HEK293 (cell line): Measurements from ENCODE around the gene KIF26B.

ENCODE experiments used
- CTCF ChIA-PET: fragments of 350-600 bp; formaldehyde crosslinking; extraction: SDS; loops from one replicate; lab custom pipeline; 2021; ENCODE audit warnings: antibody characterized with exemption; lab: Yijun Ruan, JAX
- POLR2A ChIA-PET: fragments of 300-600 bp; formaldehyde crosslinking; extraction: SDS; loops from one replicate; lab custom pipeline; 2020; ENCODE audit warnings: antibody characterized with exemption, inconsistent platforms; lab: Yijun Ruan, JAX
- H3K27ac ChIP-seq: fragments of 200-500 bp; sonication (Bioruptor generic); 2 replicates; pipeline ENCODE4 v1.5.1; 2014; ENCODE audit warnings: low read depth, low read length, control low read depth, inconsistent platforms; ENCODE audit errors: extremely low read depth
- H3K36me3 ChIP-seq, 2 experiments: fragments of 200-500 bp in 1 of 2; sonication (Bioruptor generic) in 1 of 2; 1 replicate in 1 of 2; 2 replicates in 1 of 2; pipeline ENCODE4 v1.5.1; 2014 to 2017; ENCODE audit warnings: inconsistent platforms in 2 of 2, low read length in 2 of 2; ENCODE audit not compliant: control insufficient read depth in 2 of 2, insufficient read depth in 1 of 2
- H3K4me1 ChIP-seq: fragments of 200-500 bp; sonication (Bioruptor generic); 2 replicates; pipeline ENCODE4 v1.5.1; 2014; ENCODE audit warnings: mild to moderate bottlenecking, low read length, inconsistent platforms; ENCODE audit not compliant: control insufficient read depth, insufficient read depth
- H3K4me3 ChIP-seq: 2 replicates; pipeline ENCODE4 v1.5.1; 2011; ENCODE audit warnings: low read depth, mild to moderate bottlenecking, control low read depth, low read length, moderate library complexity
- H3K9me3 ChIP-seq: fragments of 200-500 bp; sonication (Bioruptor generic); 2 replicates; pipeline ENCODE4 v1.5.1; 2014; ENCODE audit warnings: low read depth, low read length, inconsistent platforms; ENCODE audit not compliant: control insufficient read depth, insufficient read depth
- BCL11B ChIP-seq: fragments of 450-650 bp; formaldehyde crosslinking; IDR thresholded peaks from 2 replicates; pipeline ENCODE4 v1.5.1; 2016; ENCODE audit warnings: low read depth, missing biosample characterization, missing genetic modification characterization
- GLIS2 ChIP-seq: fragments of 450-650 bp; formaldehyde crosslinking; IDR thresholded peaks from 2 replicates; pipeline ENCODE4 v1.5.1; 2016; ENCODE audit warnings: missing biosample characterization, missing genetic modification characterization
- OSR2 ChIP-seq: fragments of 450-650 bp; formaldehyde crosslinking; IDR thresholded peaks from 2 replicates; pipeline ENCODE4 v1.5.1; 2016; ENCODE audit warnings: missing biosample characterization, missing genetic modification characterization
- SP2 ChIP-seq: fragments of 450-650 bp; formaldehyde crosslinking; IDR thresholded peaks from 2 replicates; pipeline ENCODE4 v1.5.1; 2016; ENCODE audit warnings: missing biosample characterization, missing genetic modification characterization
- TCF7L2 ChIP-seq: IDR thresholded peaks from 2 replicates; pipeline ENCODE4 v1.6.1; 2011; ENCODE audit warnings: low read depth, mild to moderate bottlenecking, inconsistent platforms, low read length, moderate library complexity, borderline replicate concordance
- ZFP37 ChIP-seq: fragments of 450-650 bp; formaldehyde crosslinking; IDR thresholded peaks from 2 replicates; pipeline ENCODE4 v1.5.1; 2016; ENCODE audit warnings: missing biosample characterization, missing genetic modification characterization
- ZNF10 ChIP-seq: fragments of 450-650 bp; formaldehyde crosslinking; IDR thresholded peaks from 2 replicates; pipeline ENCODE4 v1.5.1; 2017; ENCODE audit warnings: missing biosample characterization, missing genetic modification characterization
- ZNF157 ChIP-seq: fragments of 450-650 bp; formaldehyde crosslinking; IDR thresholded peaks from 2 replicates; pipeline ENCODE4 v1.5.1; 2016; ENCODE audit warnings: missing biosample characterization, missing genetic modification characterization
- ZNF174 ChIP-seq: fragments of 450-650 bp; formaldehyde crosslinking; IDR thresholded peaks from 2 replicates; pipeline ENCODE4 v1.5.0; 2017; ENCODE audit warnings: missing biosample characterization, mild to moderate bottlenecking, missing genetic modification characterization
- ZNF521 ChIP-seq: fragments of 450-650 bp; formaldehyde crosslinking; IDR thresholded peaks from 2 replicates; pipeline ENCODE4 v1.5.1; 2017; ENCODE audit warnings: missing biosample characterization, mild to moderate bottlenecking, missing genetic modification characterization
- ZNF529 ChIP-seq: fragments of 450-650 bp; formaldehyde crosslinking; IDR thresholded peaks from 2 replicates; pipeline ENCODE4 v1.5.1; 2017; ENCODE audit warnings: missing genetic modification characterization, missing biosample characterization; ENCODE audit not compliant: insufficient replicate concordance
- ZNF792 ChIP-seq: fragments of 450-650 bp; formaldehyde crosslinking; IDR thresholded peaks from 2 replicates; pipeline ENCODE4 v1.5.1; 2016; ENCODE audit warnings: missing biosample characterization, missing genetic modification characterization
- ZSCAN30 ChIP-seq: fragments of 450-650 bp; IDR thresholded peaks from 2 replicates; pipeline ENCODE4 v1.5.1; 2018; ENCODE audit warnings: missing biosample characterization, mild to moderate bottlenecking, missing genetic modification characterization, moderate library complexity
- TF ChIP-seq, protein P1 (sequence below): fragments of 450-650 bp; formaldehyde crosslinking; IDR thresholded peaks from 2 replicates; pipeline ENCODE4 v1.5.1; 2016; ENCODE audit warnings: missing biosample characterization, missing genetic modification characterization
- TF ChIP-seq, protein P2 (sequence below): fragments of 450-650 bp; formaldehyde crosslinking; IDR thresholded peaks from 2 replicates; pipeline ENCODE4 v1.5.1; 2017; ENCODE audit warnings: missing biosample characterization, missing genetic modification characterization
- TF ChIP-seq, protein P3 (sequence below): fragments of 450-650 bp; formaldehyde crosslinking; IDR thresholded peaks from 2 replicates; pipeline ENCODE4 v1.5.1; 2016; ENCODE audit warnings: missing biosample characterization, missing genetic modification characterization
- TF ChIP-seq, protein P4 (sequence below): fragments of 450-650 bp; formaldehyde crosslinking; IDR thresholded peaks from 2 replicates; pipeline ENCODE4 v1.5.1; 2017; ENCODE audit warnings: missing biosample characterization, mild to moderate bottlenecking, missing genetic modification characterization, moderate library complexity
- TF ChIP-seq, protein P5 (sequence below): fragments of 450-650 bp; formaldehyde crosslinking; IDR thresholded peaks from 2 replicates; pipeline ENCODE4 v1.5.1; 2016; ENCODE audit warnings: missing biosample characterization, missing genetic modification characterization

Gene KIF26B

DNA sequence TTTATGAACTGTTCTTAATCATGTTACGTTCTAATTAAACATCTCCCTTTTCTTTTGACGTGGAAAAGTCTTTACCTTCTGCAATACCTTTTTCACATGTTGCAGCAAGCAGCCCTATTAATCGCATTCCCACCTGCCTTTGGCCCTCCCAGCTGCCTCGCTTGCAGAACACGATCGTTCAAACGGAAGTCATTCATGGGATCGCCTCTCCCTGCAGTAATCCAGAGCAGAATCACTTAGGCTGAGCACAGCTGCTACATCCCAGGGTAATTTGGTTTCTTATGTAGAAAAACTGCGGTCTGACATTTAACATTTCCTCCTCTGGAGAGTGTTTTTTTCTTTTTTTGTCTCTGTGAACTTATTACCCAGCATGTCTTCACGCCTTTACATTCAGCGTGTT, 206.3 kb downstream of the KIF26B start:
- POLR2A ChIA-PET = no interaction called here
- Histone ChIP-seq H3K27ac (no peak overlapping the region), H3K4me3 (no peak overlapping the region), H3K36me3 (no peaks in the 10 kb centered on the region), H3K9me3 (no peaks in the 10 kb centered on the region), H3K4me1 (no peaks in the 10 kb centered on the region)
- TF ChIP-seq BCL11B (tag by site-specific recombination) = no peak
- CTCF ChIA-PET = no interaction called here

DNA sequence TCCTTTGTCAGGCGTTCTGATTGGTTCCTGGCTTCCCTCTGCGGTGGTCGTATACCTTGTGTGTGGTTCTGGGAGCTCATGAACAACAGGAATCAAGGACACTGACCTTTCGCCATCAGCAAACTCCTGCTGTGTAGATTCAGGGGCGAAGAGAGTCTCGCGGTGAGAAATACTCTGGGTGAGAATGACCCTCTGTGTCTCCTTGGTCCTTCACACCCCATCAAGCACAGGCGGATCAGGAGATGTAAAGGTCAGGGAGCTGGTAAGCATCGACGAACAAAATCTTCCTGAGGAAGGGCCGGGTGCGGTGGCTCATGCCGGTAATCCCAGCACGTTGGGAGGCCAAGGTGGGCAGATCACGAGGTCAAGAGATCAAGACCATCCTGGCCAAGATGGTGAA, 207.2 kb downstream of the KIF26B start:
- no peaks in the 10 kb centered on the region for H3K4me1 ChIP-seq
- no peak overlapping the region for H3K27ac ChIP-seq
- ChIA-PET POLR2A (no interaction called here), CTCF (no interaction called here)
- TF ChIP-seq ZNF157 (no peak), TCF7L2 (no peak)
- TF ChIP-seq, protein P1, sequence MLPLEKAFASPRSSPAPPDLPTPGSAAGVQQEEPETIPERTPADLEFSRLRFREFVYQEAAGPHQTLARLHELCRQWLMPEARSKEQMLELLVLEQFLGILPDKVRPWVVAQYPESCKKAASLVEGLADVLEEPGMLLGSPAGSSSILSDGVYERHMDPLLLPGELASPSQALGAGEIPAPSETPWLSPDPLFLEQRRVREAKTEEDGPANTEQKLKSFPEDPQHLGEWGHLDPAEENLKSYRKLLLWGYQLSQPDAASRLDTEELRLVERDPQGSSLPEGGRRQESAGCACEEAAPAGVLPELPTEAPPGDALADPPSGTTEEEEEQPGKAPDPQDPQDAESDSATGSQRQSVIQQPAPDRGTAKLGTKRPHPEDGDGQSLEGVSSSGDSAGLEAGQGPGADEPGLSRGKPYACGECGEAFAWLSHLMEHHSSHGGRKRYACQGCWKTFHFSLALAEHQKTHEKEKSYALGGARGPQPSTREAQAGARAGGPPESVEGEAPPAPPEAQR (tag by site-specific recombination) = no peak
- TF ChIP-seq, protein P2, sequence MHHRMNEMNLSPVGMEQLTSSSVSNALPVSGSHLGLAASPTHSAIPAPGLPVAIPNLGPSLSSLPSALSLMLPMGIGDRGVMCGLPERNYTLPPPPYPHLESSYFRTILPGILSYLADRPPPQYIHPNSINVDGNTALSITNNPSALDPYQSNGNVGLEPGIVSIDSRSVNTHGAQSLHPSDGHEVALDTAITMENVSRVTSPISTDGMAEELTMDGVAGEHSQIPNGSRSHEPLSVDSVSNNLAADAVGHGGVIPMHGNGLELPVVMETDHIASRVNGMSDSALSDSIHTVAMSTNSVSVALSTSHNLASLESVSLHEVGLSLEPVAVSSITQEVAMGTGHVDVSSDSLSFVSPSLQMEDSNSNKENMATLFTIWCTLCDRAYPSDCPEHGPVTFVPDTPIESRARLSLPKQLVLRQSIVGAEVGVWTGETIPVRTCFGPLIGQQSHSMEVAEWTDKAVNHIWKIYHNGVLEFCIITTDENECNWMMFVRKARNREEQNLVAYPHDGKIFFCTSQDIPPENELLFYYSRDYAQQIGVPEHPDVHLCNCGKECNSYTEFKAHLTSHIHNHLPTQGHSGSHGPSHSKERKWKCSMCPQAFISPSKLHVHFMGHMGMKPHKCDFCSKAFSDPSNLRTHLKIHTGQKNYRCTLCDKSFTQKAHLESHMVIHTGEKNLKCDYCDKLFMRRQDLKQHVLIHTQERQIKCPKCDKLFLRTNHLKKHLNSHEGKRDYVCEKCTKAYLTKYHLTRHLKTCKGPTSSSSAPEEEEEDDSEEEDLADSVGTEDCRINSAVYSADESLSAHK = no peak
- H3K4me3 ChIP-seq = no peak overlapping the region
- no peaks in the 10 kb centered on the region for H3K9me3 ChIP-seq
- no peaks in the 10 kb centered on the region for H3K36me3 ChIP-seq

DNA sequence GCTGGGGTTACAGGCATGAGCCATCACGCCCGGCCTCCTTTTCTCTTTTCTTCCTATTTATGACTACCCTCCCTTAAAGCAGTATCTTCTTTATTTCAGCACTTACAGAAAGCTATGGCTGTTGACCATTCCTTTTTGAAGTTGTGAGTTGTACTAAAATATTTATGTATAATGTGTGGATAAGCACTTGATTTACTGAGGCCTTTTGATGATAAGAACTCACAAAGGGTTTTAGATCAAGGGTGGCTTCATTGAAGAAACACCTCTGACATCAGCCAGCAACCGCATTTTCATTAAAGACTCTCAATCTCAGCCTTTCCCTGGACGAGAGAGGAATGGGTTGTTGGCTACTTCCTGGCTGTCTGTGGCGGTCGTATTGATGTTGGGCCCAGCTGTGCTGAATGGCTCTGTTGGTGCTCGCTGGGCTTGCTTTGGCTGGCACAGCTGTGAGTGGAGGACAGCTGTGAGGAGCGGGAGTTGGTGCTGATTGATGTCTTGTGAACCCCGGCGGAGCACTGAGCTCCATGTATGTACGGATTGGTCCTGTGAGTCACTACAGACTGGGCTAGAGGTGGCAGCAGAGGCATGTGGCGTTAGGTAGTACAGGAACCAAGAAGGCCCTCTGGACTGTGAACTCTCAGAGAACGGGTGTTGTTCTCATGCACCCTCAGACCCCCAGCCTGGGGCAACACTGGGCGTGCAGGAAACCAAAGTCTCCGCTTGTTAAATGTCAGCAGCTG, 208.8 kb downstream of the KIF26B start:
- ChIA-PET POLR2A (no interaction called here), CTCF (no interaction called here)
- Histone ChIP-seq H3K4me1 (no peaks in the 10 kb centered on the region), H3K36me3 (no peaks in the 10 kb centered on the region), H3K9me3 (no peaks in the 10 kb centered on the region), H3K4me3 (no peak overlapping the region), H3K27ac (no peak overlapping the region)
- TF ChIP-seq ZSCAN30 (tag by site-specific recombination) (no peak), ZNF521 (tag by site-specific recombination) (no peak), SP2 (no peak), ZNF792 (no peak), ZNF529 (no peak), ZNF174 (tag by site-specific recombination) (no peak), GLIS2 (tag by site-specific recombination) (no peak), ZFP37 (tag by site-specific recombination) (no peak), ZNF10 (tag by site-specific recombination) (no peak), OSR2 (tag by site-specific recombination) (no peak)
- TF ChIP-seq, protein P3, sequence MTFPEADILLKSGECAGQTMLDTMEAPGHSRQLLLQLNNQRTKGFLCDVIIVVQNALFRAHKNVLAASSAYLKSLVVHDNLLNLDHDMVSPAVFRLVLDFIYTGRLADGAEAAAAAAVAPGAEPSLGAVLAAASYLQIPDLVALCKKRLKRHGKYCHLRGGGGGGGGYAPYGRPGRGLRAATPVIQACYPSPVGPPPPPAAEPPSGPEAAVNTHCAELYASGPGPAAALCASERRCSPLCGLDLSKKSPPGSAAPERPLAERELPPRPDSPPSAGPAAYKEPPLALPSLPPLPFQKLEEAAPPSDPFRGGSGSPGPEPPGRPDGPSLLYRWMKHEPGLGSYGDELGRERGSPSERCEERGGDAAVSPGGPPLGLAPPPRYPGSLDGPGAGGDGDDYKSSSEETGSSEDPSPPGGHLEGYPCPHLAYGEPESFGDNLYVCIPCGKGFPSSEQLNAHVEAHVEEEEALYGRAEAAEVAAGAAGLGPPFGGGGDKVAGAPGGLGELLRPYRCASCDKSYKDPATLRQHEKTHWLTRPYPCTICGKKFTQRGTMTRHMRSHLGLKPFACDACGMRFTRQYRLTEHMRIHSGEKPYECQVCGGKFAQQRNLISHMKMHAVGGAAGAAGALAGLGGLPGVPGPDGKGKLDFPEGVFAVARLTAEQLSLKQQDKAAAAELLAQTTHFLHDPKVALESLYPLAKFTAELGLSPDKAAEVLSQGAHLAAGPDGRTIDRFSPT (tag by site-specific recombination) = no peak
- TF ChIP-seq, protein P4, sequence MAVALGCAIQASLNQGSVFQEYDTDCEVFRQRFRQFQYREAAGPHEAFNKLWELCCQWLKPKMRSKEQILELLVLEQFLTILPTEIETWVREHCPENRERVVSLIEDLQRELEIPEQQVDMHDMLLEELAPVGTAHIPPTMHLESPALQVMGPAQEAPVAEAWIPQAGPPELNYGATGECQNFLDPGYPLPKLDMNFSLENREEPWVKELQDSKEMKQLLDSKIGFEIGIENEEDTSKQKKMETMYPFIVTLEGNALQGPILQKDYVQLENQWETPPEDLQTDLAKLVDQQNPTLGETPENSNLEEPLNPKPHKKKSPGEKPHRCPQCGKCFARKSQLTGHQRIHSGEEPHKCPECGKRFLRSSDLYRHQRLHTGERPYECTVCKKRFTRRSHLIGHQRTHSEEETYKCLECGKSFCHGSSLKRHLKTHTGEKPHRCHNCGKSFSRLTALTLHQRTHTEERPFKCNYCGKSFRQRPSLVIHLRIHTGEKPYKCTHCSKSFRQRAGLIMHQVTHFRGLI (tag by site-specific recombination) = no peak
- TF ChIP-seq, protein P5, sequence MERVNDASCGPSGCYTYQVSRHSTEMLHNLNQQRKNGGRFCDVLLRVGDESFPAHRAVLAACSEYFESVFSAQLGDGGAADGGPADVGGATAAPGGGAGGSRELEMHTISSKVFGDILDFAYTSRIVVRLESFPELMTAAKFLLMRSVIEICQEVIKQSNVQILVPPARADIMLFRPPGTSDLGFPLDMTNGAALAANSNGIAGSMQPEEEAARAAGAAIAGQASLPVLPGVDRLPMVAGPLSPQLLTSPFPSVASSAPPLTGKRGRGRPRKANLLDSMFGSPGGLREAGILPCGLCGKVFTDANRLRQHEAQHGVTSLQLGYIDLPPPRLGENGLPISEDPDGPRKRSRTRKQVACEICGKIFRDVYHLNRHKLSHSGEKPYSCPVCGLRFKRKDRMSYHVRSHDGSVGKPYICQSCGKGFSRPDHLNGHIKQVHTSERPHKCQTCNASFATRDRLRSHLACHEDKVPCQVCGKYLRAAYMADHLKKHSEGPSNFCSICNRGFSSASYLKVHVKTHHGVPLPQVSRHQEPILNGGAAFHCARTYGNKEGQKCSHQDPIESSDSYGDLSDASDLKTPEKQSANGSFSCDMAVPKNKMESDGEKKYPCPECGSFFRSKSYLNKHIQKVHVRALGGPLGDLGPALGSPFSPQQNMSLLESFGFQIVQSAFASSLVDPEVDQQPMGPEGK (tag by site-specific recombination) = no peak
